ES-I3 (cell line): Measurements from ENCODE around the gene FBH1.

Experiments
- H3K36me3 ChIP-seq: 2 replicates; pipeline ENCODE4 v1.6.1; 2013; ENCODE audit warnings: mild to moderate bottlenecking, low read length, control low read depth, moderate library complexity; ENCODE audit not compliant: insufficient read depth
- H3K4me1 ChIP-seq: 2 replicates; pipeline ENCODE4 v1.6.1; 2013; ENCODE audit warnings: mild to moderate bottlenecking, control low read depth, low read length; ENCODE audit not compliant: insufficient read depth
- H3K9ac ChIP-seq: 2 replicates; pipeline ENCODE4 v1.6.1; 2013; ENCODE audit warnings: low read depth, mild to moderate bottlenecking, low read length, moderate library complexity
- H3K9me3 ChIP-seq: 2 replicates; pipeline ENCODE4 v1.6.1; 2013; ENCODE audit warnings: mild to moderate bottlenecking, low read length, moderate library complexity; ENCODE audit not compliant: control insufficient read depth, insufficient read depth

FBH1 gene

DNA sequence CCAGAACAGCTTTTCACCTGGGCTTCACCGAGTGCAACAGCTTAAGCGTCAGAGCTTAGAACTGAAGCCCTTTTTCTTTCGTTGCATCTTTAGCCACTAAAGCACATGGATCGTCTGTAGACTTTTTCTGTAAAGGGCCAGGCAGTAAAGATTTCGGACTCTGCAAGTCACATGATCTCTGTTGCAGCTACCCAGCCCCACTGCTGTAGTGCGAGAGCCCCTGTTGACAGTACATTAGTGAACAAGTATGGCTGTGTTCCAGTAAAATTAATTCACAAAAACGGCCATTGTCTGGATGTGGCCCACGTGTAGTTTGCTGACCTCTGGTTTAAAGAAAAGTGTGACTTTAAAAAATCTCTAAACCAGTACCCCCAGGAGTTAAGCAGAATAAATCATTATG, 39.4 kb downstream of the FBH1 start:
- Histone ChIP-seq H3K4me1 (no peaks in the 10 kb centered on the region), H3K36me3 (peaks cover 44% of the 10 kb centered on the region), H3K9ac (no peak overlapping the region), H3K9me3 (no peaks in the 10 kb centered on the region)

DNA sequence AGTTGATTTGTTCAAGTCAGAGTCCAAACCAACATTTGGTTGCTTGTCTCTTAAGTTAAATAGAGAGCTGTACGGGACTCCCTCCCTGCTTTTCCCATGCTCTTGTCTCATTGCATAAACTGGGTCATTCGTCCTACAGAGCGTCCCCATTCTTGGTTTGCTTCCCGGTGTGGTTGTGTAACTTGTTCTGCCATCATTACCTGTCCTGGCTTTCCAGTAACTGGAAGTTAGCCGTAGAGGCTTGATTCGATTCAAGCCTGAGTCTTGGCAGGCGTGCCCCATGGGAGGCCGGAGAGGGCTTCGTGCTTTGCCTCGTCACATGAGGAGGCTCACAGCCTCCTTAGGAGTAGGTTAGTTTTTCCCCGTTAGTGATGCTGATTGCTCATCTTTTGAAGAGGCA, 40.2 kb downstream of the FBH1 start:
- no peaks in the 10 kb centered on the region for H3K4me1 ChIP-seq
- no peak overlapping the region for H3K9ac ChIP-seq
- H3K36me3 ChIP-seq = peaks cover 38% of the 10 kb centered on the region
- H3K9me3 ChIP-seq = no peaks in the 10 kb centered on the region

DNA sequence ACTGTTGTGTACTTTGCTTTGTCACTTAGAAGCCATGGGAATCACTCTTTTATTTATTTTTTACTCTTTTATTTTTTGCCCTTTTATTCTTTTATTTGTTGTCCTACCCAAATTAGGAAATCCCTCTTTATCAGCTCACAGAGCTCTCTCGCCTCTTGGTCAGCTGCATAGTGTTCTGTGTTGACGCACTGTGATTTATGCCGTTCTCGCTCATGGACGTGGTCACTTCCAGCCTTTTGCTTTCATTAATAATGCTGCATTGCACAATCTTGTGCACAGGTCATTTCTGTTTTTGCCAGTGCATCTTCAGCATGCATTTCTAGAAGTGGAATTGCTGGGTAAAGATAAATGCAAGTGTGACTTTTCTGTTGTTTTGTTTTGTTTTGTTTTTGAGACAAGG, 42.3 kb downstream of the FBH1 start:
- peaks cover 27% of the 10 kb centered on the region for H3K36me3 ChIP-seq
- no peaks in the 10 kb centered on the region for H3K9me3 ChIP-seq
- H3K4me1 ChIP-seq = no peaks in the 10 kb centered on the region
- no peak overlapping the region for H3K9ac ChIP-seq

DNA sequence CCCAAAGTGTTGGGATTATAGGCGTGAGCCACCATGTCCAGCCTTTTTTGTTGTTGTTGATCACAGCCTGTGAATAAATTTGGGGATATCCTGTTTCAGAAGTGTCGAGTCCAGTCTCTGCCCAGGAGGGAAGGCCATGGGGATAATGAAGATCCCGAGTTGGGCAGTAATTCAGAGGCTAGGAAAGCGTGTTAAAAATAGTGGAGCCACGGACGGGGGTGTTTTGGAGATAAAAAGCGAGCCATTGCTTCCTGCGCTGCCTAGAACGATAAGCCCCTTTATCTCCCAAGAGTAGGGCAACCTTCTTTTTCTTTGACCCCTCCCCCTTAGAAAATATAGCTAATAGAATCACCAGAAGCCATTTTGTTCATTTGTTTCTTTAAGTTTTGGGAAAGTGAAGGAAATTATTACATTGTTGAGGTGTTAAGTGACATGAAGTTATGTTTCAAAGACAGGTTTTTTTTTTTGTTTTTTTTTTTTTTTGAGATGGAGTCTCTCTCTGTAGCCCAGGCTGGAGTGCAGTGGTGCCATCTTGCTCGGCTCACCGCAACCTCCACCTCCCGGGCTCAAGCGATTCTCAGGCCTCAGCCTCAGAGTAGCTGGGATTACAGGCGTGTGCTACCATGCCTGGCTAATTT, 44.0 kb downstream of the FBH1 start:
- Histone ChIP-seq H3K4me1 (no peaks in the 10 kb centered on the region), H3K36me3 (peaks cover 16% of the 10 kb centered on the region), H3K9ac (no peak overlapping the region), H3K9me3 (no peaks in the 10 kb centered on the region)

DNA sequence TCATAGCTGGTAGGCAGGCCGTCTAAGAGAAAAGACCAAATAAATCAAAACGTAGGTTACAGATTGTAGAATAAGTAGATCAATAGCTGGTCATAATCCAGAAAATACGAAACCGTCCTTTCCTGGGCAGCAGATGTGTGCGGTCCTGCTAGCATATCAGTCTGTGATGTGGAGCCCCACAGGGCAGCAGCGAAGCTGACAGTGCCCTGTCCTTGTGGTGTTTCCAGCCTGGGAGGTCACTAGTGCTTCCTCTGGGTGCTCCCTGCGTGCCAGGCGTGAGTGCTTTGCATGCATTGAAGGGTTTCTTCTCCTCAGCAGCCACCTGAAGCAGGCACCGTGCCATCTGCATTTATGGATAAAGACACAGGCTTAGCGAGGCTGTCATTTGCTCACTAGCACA, 45.6 kb downstream of the FBH1 start:
- Histone ChIP-seq H3K9me3 (no peaks in the 10 kb centered on the region), H3K36me3 (peaks cover 10% of the 10 kb centered on the region), H3K4me1 (no peaks in the 10 kb centered on the region), H3K9ac (no peak overlapping the region)

DNA sequence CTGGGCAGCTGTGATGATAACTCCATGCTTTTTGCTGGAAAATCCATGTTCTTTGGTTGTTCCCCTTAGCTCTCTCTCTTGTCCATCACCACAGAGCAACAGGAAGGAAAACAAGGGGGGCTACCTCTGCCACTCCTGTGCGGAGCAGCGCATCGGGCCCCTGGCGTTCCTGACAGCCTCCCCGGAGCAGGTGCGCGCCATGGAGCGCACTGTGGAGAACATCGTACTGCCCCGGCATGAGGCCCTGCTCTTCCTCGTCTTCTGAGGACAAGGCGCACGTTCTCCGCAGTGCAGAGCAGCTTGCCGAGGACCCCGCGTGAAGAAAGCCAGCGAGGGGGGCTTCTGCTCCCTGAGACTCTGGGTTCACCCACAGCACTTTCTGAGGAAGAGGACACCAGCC, 47.0 kb downstream of the FBH1 start:
- Histone ChIP-seq H3K36me3 (peaks cover 5% of the 10 kb centered on the region), H3K4me1 (no peaks in the 10 kb centered on the region; the same call in 1 of the 2 replicates), H3K9me3 (no peaks in the 10 kb centered on the region), H3K9ac (no peak overlapping the region)

DNA sequence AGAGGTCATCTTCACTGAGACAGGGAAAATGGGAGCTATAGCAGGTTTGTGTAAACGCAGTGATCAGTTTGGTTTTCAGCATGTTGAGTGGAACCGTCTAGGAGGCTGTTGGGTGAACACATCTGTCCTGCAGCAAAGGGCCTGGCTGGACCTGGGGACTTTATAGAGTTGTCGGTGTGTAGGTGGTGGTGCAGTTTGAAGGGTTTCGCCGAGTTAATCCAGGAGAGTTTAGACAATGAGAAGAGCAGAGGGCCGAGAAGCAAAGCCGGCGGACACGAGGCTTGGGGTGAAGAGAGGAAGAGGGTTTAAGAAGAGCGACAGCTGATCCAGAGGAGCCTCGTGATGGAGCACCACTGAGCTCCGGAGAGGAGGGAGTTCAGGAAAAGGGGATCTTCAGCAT, 48.2 kb downstream of the FBH1 start:
- no peak overlapping the region for H3K9ac ChIP-seq
- H3K4me1 ChIP-seq = no peaks in the 10 kb centered on the region; the same call in 1 of the 2 replicates
- H3K36me3 ChIP-seq = peaks cover 5% of the 10 kb centered on the region
- no peaks in the 10 kb centered on the region for H3K9me3 ChIP-seq

DNA sequence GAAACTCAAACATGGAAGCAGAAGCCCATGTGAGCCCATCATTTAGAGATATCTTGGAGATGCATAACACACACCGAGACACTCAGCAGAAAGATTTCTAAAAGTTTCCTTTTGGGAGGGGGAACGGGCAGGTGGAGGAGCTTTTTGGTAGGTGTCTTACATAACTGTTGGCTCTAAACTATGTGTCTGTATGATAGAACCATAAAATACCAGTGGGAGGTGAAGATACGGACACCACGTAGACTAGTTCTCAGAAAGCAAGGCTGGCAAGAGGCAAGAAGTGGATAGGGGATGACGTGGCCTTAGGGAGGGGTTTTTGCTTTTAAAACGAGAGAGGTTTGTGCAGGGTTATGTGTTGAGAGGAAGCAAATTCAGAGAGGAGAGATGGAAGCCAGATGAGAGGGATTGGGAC, 50.8 kb downstream of the FBH1 start:
- Histone ChIP-seq H3K9ac (no peak overlapping the region), H3K4me1 (peaks cover 15% of the 10 kb centered on the region; the same call in 1 of the 2 replicates)

DNA sequence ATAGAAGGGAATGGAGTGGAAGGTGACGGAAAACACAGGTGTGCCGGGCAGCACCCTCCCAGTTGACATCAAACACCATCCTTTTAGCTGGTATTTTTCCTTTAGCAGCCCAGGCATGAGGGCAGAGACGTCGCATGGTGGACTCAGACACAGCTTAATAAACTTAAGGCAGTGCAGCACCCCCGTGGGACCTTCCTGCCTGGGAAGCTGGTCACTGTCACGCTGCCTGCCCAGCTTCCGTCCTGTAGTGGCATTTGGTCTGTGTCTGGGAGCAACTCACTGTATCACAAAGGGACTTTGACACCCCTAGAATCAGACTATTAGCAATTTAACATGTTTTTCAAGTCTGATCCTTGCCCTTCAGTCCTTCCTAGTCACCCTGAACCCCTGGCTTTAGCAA, 51.5 kb downstream of the FBH1 start:
- Histone ChIP-seq H3K9me3 (no peaks in the 10 kb centered on the region), H3K9ac (no peak overlapping the region), H3K4me1 (peaks cover 20% of the 10 kb centered on the region; the same call in 1 of the 2 replicates), H3K36me3 (no peaks in the 10 kb centered on the region)

More for the DNA sequence above, 50.8 kb downstream of the FBH1 start:
- H3K9me3 ChIP-seq = no peaks in the 10 kb centered on the region
- H3K36me3 ChIP-seq = no peaks in the 10 kb centered on the region; the same call in 1 of the 2 replicates

DNA sequence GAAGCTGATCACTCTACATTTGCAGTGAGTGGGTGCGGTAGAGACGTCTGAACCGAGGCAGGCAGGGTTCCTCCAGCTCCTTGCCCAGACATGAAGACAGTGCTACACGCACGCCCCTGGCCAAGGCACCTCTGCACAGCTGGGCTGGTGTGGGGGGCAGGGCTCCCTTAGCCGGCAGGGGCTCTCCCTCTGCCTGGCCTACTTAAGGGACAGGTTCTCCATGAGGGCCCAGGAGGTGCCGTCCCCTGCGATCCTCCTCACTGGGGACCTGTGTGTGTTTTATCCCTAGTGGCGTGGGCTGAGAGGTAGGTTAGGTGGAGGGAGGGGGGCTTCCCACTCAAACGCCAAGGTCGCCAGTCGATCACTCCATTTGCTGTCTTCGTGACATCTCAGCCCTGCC, 52.0 kb downstream of the FBH1 start:
- Histone ChIP-seq H3K9me3 (no peaks in the 10 kb centered on the region), H3K9ac (no peak overlapping the region), H3K4me1 (peaks cover 23% of the 10 kb centered on the region; the same call in 1 of the 2 replicates), H3K36me3 (no peaks in the 10 kb centered on the region)

DNA sequence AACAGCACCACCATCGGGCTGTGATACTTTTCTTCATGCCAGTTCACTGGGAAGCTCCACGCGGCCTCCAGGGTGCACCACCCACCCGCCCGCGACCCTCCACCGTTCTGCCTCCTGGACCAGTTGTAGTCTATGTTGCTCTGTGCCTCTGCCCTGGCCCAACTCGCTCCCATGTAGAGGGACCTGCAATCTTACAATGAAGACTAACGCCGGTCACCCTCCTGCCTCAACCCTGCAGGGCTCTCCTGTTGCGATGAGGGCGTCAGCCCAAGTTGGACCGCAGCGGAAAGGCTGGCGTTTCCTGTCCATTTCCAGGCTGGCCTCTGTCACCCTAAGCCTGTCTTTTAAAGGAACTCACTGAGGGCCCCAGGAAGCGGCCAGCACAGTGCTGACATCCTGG, 52.4 kb downstream of the FBH1 start:
- Histone ChIP-seq H3K4me1 (peaks cover 25% of the 10 kb centered on the region; the same call in 1 of the 2 replicates), H3K9ac (no peak overlapping the region), H3K9me3 (no peaks in the 10 kb centered on the region), H3K36me3 (no peaks in the 10 kb centered on the region)

DNA sequence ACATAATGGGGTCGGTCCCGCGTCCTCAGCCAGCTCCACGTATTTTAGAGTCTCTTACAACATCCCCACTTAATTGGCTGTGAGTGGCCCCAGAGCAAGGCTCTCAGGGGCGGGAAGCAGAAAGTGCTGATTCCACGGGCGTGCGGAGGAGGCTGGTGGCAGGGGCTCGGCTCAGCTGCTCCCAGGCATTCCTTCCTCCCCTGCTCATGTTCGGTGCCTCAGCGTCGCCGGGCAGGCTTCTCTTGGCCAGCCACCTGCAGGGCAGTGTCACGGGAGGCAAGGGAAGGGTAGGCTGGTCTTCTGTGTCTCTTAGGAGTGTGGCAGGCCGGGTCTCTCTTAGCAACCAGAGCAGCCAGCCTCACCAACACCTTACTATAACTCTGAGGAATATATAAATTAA, 53.5 kb downstream of the FBH1 start:
- Histone ChIP-seq H3K9ac (no peak overlapping the region), H3K4me1 (peaks cover 25% of the 10 kb centered on the region; the same call in 1 of the 2 replicates), H3K9me3 (no peaks in the 10 kb centered on the region), H3K36me3 (no peaks in the 10 kb centered on the region)

DNA sequence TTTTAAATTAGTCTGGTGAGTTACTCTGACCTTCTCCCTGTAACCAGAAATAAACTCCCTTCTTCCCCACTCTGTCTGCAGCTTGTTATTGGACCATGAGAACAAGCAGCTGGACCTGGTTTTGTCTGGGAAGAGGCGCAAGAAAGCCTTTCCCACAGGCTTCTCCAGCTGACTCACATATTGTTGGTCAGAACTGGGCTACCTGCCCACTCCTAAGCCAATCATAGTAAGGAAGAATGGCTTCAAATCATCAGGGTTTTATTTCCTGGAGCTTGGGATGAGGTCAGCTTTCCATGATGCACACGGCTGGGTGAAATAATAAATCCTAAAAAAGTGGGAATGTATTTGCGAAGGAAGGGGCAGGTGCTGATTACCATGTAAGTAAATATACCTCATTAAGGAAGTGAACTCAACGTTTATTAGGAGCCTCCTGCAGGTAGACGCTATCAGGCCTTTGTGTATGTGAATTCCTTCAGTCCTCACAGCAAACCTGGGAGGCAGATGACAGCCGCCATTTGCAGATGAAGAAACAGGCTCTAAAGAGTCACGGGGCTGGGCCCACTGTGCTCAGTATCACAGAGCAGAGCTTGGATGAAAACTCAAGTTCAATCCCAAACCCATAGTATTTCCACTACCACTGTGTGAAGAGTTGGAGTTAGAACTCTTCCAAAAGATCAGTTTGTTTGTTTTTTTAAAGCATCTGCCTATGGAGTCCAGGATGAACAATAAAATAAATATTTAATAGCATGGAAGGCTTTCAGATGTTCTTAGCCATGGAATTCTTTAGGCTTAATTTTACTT, 54.5 kb downstream of the FBH1 start:
- no peaks in the 10 kb centered on the region for H3K36me3 ChIP-seq
- H3K4me1 ChIP-seq = peaks cover 25% of the 10 kb centered on the region; the same call in 1 of the 2 replicates
- no peak overlapping the region for H3K9ac ChIP-seq
- H3K9me3 ChIP-seq = no peaks in the 10 kb centered on the region

DNA sequence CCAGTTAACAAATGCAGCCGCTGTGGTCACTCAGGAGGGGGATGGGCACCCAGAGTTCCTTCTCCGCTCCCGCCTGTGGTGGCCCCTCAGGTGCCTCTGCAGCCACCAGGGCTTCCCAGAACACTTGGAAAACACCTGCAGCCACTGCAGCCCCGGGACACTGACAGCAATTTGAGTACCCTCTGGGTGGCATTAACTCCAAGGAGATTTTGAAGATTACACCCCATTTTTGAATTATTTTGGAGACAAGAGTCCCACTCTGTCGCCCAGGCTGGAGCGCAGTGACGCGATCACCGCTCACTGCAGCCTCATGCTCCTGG, 55.1 kb downstream of the FBH1 start:
- peaks cover 25% of the 10 kb centered on the region; the same call in 1 of the 2 replicates for H3K4me1 ChIP-seq

More for the DNA sequence above, 55.1 kb downstream of the FBH1 start:
- Histone ChIP-seq H3K9ac (no peak overlapping the region), H3K9me3 (no peaks in the 10 kb centered on the region), H3K36me3 (no peaks in the 10 kb centered on the region)
